ENCODE data around the gene MCMBP. TPM values are rescaled to one million over a fixed set of nuclear protein-coding genes. Genes with fewer than 3 reads are reported as not detected.
A peak's percentile ranks its signal among the peaks of the same experiment; 100 is the strongest.
"Not testable (repeated sequence)": the region's sequence is repeated elsewhere in the genome, so short reads cannot be mapped to it uniquely, and the experiment has no call there.

MCMBP gene
- total RNA-seq, 2 experiments from 2014 or later, result 53.8 to 77.5 TPM

DNA sequence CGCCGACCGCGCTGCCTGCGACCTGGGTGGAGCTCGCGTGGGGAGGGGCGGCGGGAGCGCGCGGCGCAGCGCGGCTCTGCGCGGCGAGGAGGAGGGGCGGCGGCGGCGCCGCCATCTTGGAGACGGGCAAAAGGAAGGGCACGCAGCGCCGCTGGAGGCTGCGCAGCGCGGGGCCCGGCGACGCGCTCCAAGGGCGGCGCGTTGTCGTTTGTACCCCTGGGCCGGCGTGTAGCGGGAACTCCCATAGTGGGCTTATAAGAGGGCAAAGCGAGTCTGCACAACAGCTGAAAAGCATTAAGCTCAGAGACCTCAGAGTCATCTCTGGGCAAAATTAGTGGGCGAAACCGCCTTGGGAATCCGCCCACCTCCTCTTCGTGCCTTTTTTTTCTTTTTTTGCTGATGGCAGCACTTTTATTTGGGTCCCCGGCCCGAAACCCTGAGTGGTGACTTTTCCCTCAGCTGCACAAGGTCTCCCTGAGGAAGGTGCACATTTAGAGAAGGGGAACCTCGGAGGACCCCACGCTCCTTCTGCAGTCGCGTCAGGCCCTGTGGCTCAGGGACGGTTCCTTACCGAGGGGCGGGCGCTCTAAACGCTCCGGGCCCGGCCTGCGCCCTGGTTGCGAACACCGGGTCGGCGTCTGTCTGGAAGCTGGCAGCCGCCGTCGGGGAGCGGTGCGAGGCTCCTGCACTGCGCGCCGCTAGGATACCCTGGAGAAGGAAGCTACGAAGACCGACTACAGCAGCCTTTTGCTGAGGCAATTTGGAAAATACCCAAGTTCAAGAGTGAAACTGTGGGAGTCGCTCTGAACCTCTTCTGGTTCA, 428 bp upstream of the MCMBP start:
- H4K20me1 ChIP-seq (ENCODE audit: insufficient read depth, low read length), result peaks cover 25% of the 10 kb centered on the region
- H3K4me3 ChIP-seq (ENCODE audit: low read depth, low read length, poor library complexity, severe bottlenecking), result peak overlapping the region; percentile 87
- peak overlapping the region; percentile 84 for H3K4me2 ChIP-seq (ENCODE audit: low read length)
- TF ChIP-seq, protein P1, sequence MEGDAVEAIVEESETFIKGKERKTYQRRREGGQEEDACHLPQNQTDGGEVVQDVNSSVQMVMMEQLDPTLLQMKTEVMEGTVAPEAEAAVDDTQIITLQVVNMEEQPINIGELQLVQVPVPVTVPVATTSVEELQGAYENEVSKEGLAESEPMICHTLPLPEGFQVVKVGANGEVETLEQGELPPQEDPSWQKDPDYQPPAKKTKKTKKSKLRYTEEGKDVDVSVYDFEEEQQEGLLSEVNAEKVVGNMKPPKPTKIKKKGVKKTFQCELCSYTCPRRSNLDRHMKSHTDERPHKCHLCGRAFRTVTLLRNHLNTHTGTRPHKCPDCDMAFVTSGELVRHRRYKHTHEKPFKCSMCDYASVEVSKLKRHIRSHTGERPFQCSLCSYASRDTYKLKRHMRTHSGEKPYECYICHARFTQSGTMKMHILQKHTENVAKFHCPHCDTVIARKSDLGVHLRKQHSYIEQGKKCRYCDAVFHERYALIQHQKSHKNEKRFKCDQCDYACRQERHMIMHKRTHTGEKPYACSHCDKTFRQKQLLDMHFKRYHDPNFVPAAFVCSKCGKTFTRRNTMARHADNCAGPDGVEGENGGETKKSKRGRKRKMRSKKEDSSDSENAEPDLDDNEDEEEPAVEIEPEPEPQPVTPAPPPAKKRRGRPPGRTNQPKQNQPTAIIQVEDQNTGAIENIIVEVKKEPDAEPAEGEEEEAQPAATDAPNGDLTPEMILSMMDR (conservative IDR thresholded peaks at IDR 0.05; ENCODE audit: low read length), result no peak
- TF ChIP-seq EZH2phosphoT487 (IDR thresholded peaks at IDR 0.05; ENCODE audit: borderline replicate concordance, low read depth, low read length), result no peak
- intact Hi-C loops (cut with micrococcal nuclease; ENCODE audit: unreplicated experiment), result loop anchor here (1.0 kb wide), 2 partner anchors 19 to 148 kb away; partner anchors contain the start of gene SEC23IP
- H3K9me2 ChIP-seq (ENCODE audit: insufficient read depth, low read length), result no peaks in the 10 kb centered on the region
- no TSS peak for BruUV-seq (replicated peaks)
- no peaks in the 10 kb centered on the region for H3K36me3 ChIP-seq (ENCODE audit: insufficient read depth, low read length)
- peaks cover 25% of the 10 kb centered on the region for H3K4me1 ChIP-seq (ENCODE audit: insufficient read depth, low read length, poor library complexity, severe bottlenecking)
- H3K9me3 ChIP-seq (ENCODE audit: low read length), result no peaks in the 10 kb centered on the region
- peak overlapping the region; percentile 61 for H3K27ac ChIP-seq (ENCODE audit: low read depth, low read length, poor library complexity, severe bottlenecking)
- H2AFZ ChIP-seq (ENCODE audit: low read length), result peak overlapping the region; percentile 85
- CTCF ChIA-PET (ENCODE audit: unreplicated experiment), result no interaction called here
- peak; percentile 91 for DNase-seq (ENCODE audit: low spot score)
- peaks cover 42% of the 10 kb centered on the region for H3K79me2 ChIP-seq (ENCODE audit: insufficient read depth, low read depth, low read length)
- POLR2A ChIA-PET, result interaction anchor here (0.5 to 3.6 kb wide), 14 partner anchors 8 to 278 kb away, joined by 3 to 39 read pairs (median 4); partner anchors contain the start of genes INPP5F and SEC23IP

DNA sequence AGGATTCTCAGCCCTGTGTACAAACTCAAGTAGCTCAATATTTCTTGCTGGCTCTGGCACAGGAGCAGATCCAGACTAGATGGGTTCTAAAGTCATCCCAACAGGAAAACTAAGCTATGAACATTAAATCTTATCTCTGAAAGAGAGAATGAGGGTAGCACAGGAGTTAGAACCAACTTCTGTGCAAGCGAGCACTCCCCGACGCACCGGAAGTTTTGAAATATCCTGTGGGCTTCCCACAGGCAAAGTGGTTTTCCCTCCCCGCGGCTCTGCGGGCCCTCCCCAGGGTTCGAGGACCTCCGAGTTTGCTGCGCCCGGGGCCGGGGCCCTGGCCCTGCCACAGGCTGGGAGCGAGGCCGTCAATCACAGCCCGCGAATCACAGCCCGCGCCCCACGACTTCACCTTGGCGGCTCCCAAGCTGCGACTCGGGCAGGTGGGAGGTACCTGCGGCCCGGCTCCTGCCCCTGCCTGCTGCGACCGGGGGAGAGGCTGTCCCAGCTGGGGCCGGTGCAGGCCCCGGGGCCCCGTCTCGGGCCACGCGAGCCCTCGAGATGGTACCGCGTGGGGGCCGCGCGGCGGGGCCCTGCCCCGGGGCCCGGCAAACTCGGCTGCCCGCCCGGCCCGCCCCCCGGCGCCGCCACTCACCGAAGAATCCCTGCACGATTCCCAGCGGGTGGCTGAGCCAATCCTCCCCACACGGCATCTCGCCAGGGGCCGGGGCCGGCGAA, 598 bp downstream of the MCMBP start:
- Histone ChIP-seq H2AFZ (ENCODE audit: low read length) (peak overlapping the region; percentile 35; the same call in 1 of the 2 replicates), H3K4me3 (ENCODE audit: low read depth, low read length, poor library complexity, severe bottlenecking) (peak overlapping the region; percentile 87), H3K79me2 (ENCODE audit: insufficient read depth, low read depth, low read length) (peaks cover 52% of the 10 kb centered on the region), H3K27ac (ENCODE audit: low read depth, low read length, poor library complexity, severe bottlenecking) (peak overlapping the region; percentile 61), H3K36me3 (ENCODE audit: insufficient read depth, low read length) (peaks cover 7% of the 10 kb centered on the region), H3K9me2 (ENCODE audit: insufficient read depth, low read length) (no peaks in the 10 kb centered on the region), H3K4me2 (ENCODE audit: low read length) (peak overlapping the region; percentile 84), H3K4me1 (ENCODE audit: insufficient read depth, low read length, poor library complexity, severe bottlenecking) (peaks cover 25% of the 10 kb centered on the region), H4K20me1 (ENCODE audit: insufficient read depth, low read length) (peaks cover 30% of the 10 kb centered on the region), H3K9me3 (ENCODE audit: low read length) (no peaks in the 10 kb centered on the region)
- POLR2A ChIA-PET, result interaction anchor here (0.5 to 3.6 kb wide), 12 partner anchors 7 to 192 kb away, joined by 3 to 39 read pairs (median 4); partner anchors contain the start of genes INPP5F and SEC23IP
- intact Hi-C loops (cut with micrococcal nuclease; ENCODE audit: unreplicated experiment), result loop anchor here (1.0 kb wide), 1 partner anchor 147 kb away; no protein-coding TSS in a partner anchor
- peak; percentile 72 for DNase-seq (ENCODE audit: low spot score)
- TF ChIP-seq, protein P1 (conservative IDR thresholded peaks at IDR 0.05; ENCODE audit: low read length), result no peak
- TF ChIP-seq EZH2phosphoT487 (IDR thresholded peaks at IDR 0.05; ENCODE audit: borderline replicate concordance, low read depth, low read length), result no peak
- CTCF ChIA-PET (ENCODE audit: unreplicated experiment), result interaction anchor here (0.8 to 1.3 kb wide), 2 partner anchors 13 to 282 kb away, joined by 3 to 7 read pairs; no protein-coding TSS in a partner anchor
- BruUV-seq (replicated peaks), result no TSS peak

DNA sequence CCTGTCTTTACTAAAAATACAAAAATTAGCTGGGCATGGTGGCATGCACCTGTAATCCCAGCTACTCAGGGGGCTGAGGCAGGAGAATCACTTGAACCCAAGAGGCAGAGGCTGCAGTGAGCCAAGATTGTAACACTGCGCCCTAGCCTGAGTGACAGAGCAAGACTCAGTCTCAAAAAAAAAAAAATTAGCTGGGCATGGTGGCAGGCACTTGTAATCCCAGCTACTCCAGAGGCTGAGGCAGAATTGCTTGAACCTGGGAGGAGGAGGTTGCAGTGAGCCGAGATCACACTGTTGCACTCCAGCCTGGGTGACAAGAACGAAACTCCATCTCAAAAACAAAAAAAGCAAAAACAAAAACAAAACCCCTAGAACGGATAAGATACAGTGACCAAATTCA, 3.2 kb downstream of the MCMBP start:
- Histone ChIP-seq H3K4me2 (ENCODE audit: low read length) (peak overlapping the region; percentile 84), H4K20me1 (ENCODE audit: insufficient read depth, low read length) (peaks cover 30% of the 10 kb centered on the region), H3K36me3 (ENCODE audit: insufficient read depth, low read length) (peaks cover 25% of the 10 kb centered on the region), H3K4me1 (ENCODE audit: insufficient read depth, low read length, poor library complexity, severe bottlenecking) (peaks cover 31% of the 10 kb centered on the region), H3K4me3 (ENCODE audit: low read depth, low read length, poor library complexity, severe bottlenecking) (peak overlapping the region; percentile 87), H3K9me3 (ENCODE audit: low read length) (peaks cover 14% of the 10 kb centered on the region; the same call in 1 of the 2 replicates), H3K79me2 (ENCODE audit: insufficient read depth, low read depth, low read length) (peaks cover 78% of the 10 kb centered on the region)
- H3K27ac ChIP-seq (ENCODE audit: low read depth, low read length, poor library complexity, severe bottlenecking); BruUV-seq (replicated peaks); H3K9me2 ChIP-seq (ENCODE audit: insufficient read depth, low read length); H2AFZ ChIP-seq (ENCODE audit: low read length); DNase-seq (ENCODE audit: low spot score); intact Hi-C loops (cut with micrococcal nuclease; ENCODE audit: unreplicated experiment): not testable (repeated sequence)
- ChIA-PET POLR2A (interaction anchor here (0.6 to 1.6 kb wide), 2 partner anchors 10 to 205 kb away, joined by 3 to 5 read pairs; no protein-coding TSS in a partner anchor), CTCF (ENCODE audit: unreplicated experiment) (interaction anchor here (0.6 to 0.7 kb wide), 2 partner anchors 9 to 242 kb away, joined by 3 read pairs; no protein-coding TSS in a partner anchor)
